GM12801 (cell line): ENCODE measurements around the gene HS3ST6.

ENCODE experiments used
- CTCF ChIP-seq: IDR thresholded peaks from one replicate; pipeline ENCODE4 v1.5.1; 2011; ENCODE audit warnings: control low read depth; ENCODE audit not compliant: insufficient read length; ENCODE audit errors: extremely low read depth

The HS3ST6 gene

GRCh38 chr16:1902547-1903219, 15.5 kb downstream of the HS3ST6 start:
- TF ChIP-seq CTCF, result no peak

- no peak for TF ChIP-seq CTCF
These were observed 17.8 kb downstream of the HS3ST6 start for GRCh38 chr16:1900452-1900774.

- TF ChIP-seq CTCF, result no peak
These were observed 18.4 kb downstream of the HS3ST6 start for GRCh38 chr16:1899641-1900451.

- no peak for TF ChIP-seq CTCF
These were observed 22.1 kb downstream of the HS3ST6 start for GRCh38 chr16:1895949-1896675.

- no peak for TF ChIP-seq CTCF
These were observed 23.1 kb downstream of the HS3ST6 start for GRCh38 chr16:1895068-1895467.

- TF ChIP-seq CTCF, result no peak
These were observed 27.5 kb downstream of the HS3ST6 start for GRCh38 chr16:1890708-1891050.

GRCh38 chr16:1890024-1890707, 28.0 kb downstream of the HS3ST6 start:
- no peak for TF ChIP-seq CTCF
